ELR (cell line): ENCODE measurements around the gene NTRK3.

ENCODE experiments used
- DNase-seq: peaks from one replicate; pipeline ENCODE4 v3.0.0-alpha.2; 2015; ENCODE audit warnings: low read depth

NTRK3 gene

GRCh38 chr15:88029696-88030095 is 226.8 kb downstream of the NTRK3 start:
- DNase-seq = peak; percentile 22

- no peak for DNase-seq
Measured at GRCh38 chr15:88028024-88028423, 228.5 kb downstream of the NTRK3 start.

GRCh38 chr15:88023914-88024313 is 232.6 kb downstream of the NTRK3 start:
- DNase-seq = no peak

GRCh38 chr15:88022716-88023115 is 233.8 kb downstream of the NTRK3 start:
- DNase-seq = no peak

GRCh38 chr15:88021601-88022000 is 234.9 kb downstream of the NTRK3 start:
- DNase-seq = peak; percentile 66

GRCh38 chr15:88020806-88021205 is 235.7 kb downstream of the NTRK3 start:
- no peak for DNase-seq

GRCh38 chr15:88019656-88020055 is 236.9 kb downstream of the NTRK3 start:
- peak; percentile 49 for DNase-seq

- peak; percentile 70 for DNase-seq
Measured at GRCh38 chr15:88018869-88019641, 237.5 kb downstream of the NTRK3 start.

- no peak for DNase-seq
Measured at GRCh38 chr15:88017753-88018152, 238.8 kb downstream of the NTRK3 start.

GRCh38 chr15:88016406-88016805 is 240.1 kb downstream of the NTRK3 start:
- DNase-seq = no peak

- DNase-seq = no peak
Measured at GRCh38 chr15:88015228-88015860, 241.2 kb downstream of the NTRK3 start.

- DNase-seq = no peak
Measured at GRCh38 chr15:88014454-88015160, 241.9 kb downstream of the NTRK3 start.

GRCh38 chr15:88013111-88013510 is 243.4 kb downstream of the NTRK3 start:
- DNase-seq = no peak

GRCh38 chr15:88012688-88013087 is 243.9 kb downstream of the NTRK3 start:
- no peak for DNase-seq

GRCh38 chr15:88012233-88012632 is 244.3 kb downstream of the NTRK3 start:
- no peak for DNase-seq

- DNase-seq = no peak
Measured at GRCh38 chr15:88011533-88011932, 245.0 kb downstream of the NTRK3 start.

- no peak for DNase-seq
Measured at GRCh38 chr15:88006146-88006545, 250.4 kb downstream of the NTRK3 start.

GRCh38 chr15:88004399-88004798 is 252.1 kb downstream of the NTRK3 start:
- no peak for DNase-seq

- no peak for DNase-seq
Measured at GRCh38 chr15:88003541-88004327, 252.8 kb downstream of the NTRK3 start.

- no peak for DNase-seq
Measured at GRCh38 chr15:88002706-88003105, 253.8 kb downstream of the NTRK3 start.

GRCh38 chr15:87998630-87999029 is 257.9 kb downstream of the NTRK3 start:
- no peak for DNase-seq

- no peak for DNase-seq
Measured at GRCh38 chr15:87986776-87987175, 269.8 kb downstream of the NTRK3 start.
